K562 (cell line): ENCODE data around the gene PLCG2. TPM values are rescaled to one million over a fixed set of nuclear protein-coding genes. Genes with fewer than 3 reads are reported as not detected.

Experiments
- ATAC-seq: fragments of 200-7000 bp; cut with Tn5 transposase; 3 replicates; pipeline ENCODE4 v1.9.1; 2020; ENCODE audit warnings: moderate library complexity
- BruUV-seq: library from RNA; stranded (reverse); fragments of 400-500 nt; replicated peaks from 2 replicates; lab custom pipeline; 2021; lab: Mats Ljungman, UMichigan
- CTCF ChIA-PET: fragments of 300-600 bp; formaldehyde crosslinking; extraction: SDS; loops from one replicate; lab custom pipeline; 2021; ENCODE audit warnings: low intra/inter-chr PET ratio; lab: Yijun Ruan, JAX
- POLR2A ChIA-PET: fragments of 300-600, 350-650 bp; sonication (Branson Sonifier 250); formaldehyde crosslinking; extraction: SDS; loops from one replicate; lab custom pipeline; 2021; ENCODE audit warnings: antibody characterized with exemption, inconsistent platforms; lab: Yijun Ruan, JAX
- DNase-seq, 4 experiments: peaks; one replicate each; pipeline versions ENCODE4 v3.0.0 to v3.0.0-alpha.2; 2011 to 2018; ENCODE audit warnings: low spot score in 3 of 4, mixed read lengths in 3 of 4; ENCODE audit errors: extremely low read depth in 1 of 4
- FAIRE-seq: peaks from 2 replicates; lab custom pipeline; 2011; peaks lifted over from hg19 to GRCh38; lab: Jason Lieb, UNC
- H2AFZ ChIP-seq: 2 replicates; pipeline ENCODE4 v1.6.0; 2011; ENCODE audit warnings: low read depth, low read length, control low read depth, inconsistent platforms
- H3K27ac ChIP-seq: fragments of 200-600 bp; 3 replicates; pipeline ENCODE4 v1.8.0; 2011; ENCODE audit warnings: low read depth, mild to moderate bottlenecking, control low read depth, inconsistent platforms, low read length, moderate library complexity, mixed read lengths; ENCODE audit errors: extremely low read depth
- H3K27me3 ChIP-seq, 2 experiments: fragments of 300-600 bp in 1 of 2; 2 replicates in 1 of 2; 3 replicates in 1 of 2; pipeline versions ENCODE4 v1.6.0 to v1.8.0; 2011; ENCODE audit warnings: inconsistent platforms in 2 of 2, low read length in 2 of 2, mild to moderate bottlenecking in 1 of 2, mixed read lengths in 1 of 2, moderate library complexity in 1 of 2; ENCODE audit not compliant: control insufficient read depth in 2 of 2, insufficient read depth in 2 of 2
- H3K36me3 ChIP-seq: fragments of 300-600 bp; 3 replicates; pipeline ENCODE4 v1.8.0; 2011; ENCODE audit warnings: mild to moderate bottlenecking, low read length, inconsistent platforms; ENCODE audit not compliant: control insufficient read depth, insufficient read depth
- H3K4me1 ChIP-seq, 2 experiments: fragments of 200-600 bp in 1 of 2; replicated peaks in 1 of 2; 2 replicates in 1 of 2; 3 replicates in 1 of 2; pipeline versions ENCODE4 v1.5.1 to v1.8.0; 2011; ENCODE audit warnings: inconsistent platforms in 2 of 2, low read length in 2 of 2, mild to moderate bottlenecking in 1 of 2, mixed read lengths in 1 of 2, moderate library complexity in 1 of 2; ENCODE audit not compliant: control insufficient read depth in 2 of 2, insufficient read depth in 2 of 2
- H3K4me2 ChIP-seq: 2 replicates; pipeline ENCODE4 v1.6.1; 2011; ENCODE audit warnings: low read length, control low read depth, inconsistent platforms, mixed read lengths; ENCODE audit not compliant: insufficient read depth
- H3K4me3 ChIP-seq: fragments of 200-600 bp; sonication (generic), shearing (Covaris generic); 2 replicates; pipeline ENCODE4 v1.5.1; 2016; ENCODE audit warnings: control low read depth, inconsistent platforms
- H3K79me2 ChIP-seq: fragments of 200-600 bp; 3 replicates; pipeline ENCODE4 v1.8.0; 2011; ENCODE audit warnings: low read length, inconsistent platforms; ENCODE audit not compliant: control insufficient read depth, insufficient read depth
- H3K9ac ChIP-seq, 2 experiments: 2 replicates each; pipeline versions ENCODE4 v1.6.0 to v1.6.1; 2011; ENCODE audit warnings: low read depth in 2 of 2, low read length in 2 of 2, control low read depth in 1 of 2, inconsistent platforms in 1 of 2, mild to moderate bottlenecking in 1 of 2, mixed read lengths in 1 of 2; ENCODE audit not compliant: insufficient read depth in 1 of 2
- H3K9me1 ChIP-seq: one replicate; pipeline ENCODE4 v1.6.0; 2011; ENCODE audit warnings: inconsistent platforms, mild to moderate bottlenecking, low read length, moderate library complexity; ENCODE audit not compliant: control insufficient read depth, insufficient read depth
- H3K9me3 ChIP-seq: replicated peaks from 2 replicates; pipeline ENCODE4 v1.5.1; 2011; ENCODE audit warnings: low read depth, low read length, inconsistent platforms; ENCODE audit not compliant: control insufficient read depth, insufficient read depth
- H4K20me1 ChIP-seq: replicated peaks from 2 replicates; pipeline ENCODE4 v1.6.1; 2011; ENCODE audit warnings: low read length, inconsistent platforms, mixed read lengths; ENCODE audit not compliant: control insufficient read depth, insufficient read depth
- ATF3 ChIP-seq, 2 experiments: fragments of 450-650 bp in 1 of 2; sonication (generic) in 1 of 2; formaldehyde crosslinking in 1 of 2; IDR thresholded peaks in 1 of 2; conservative IDR thresholded peaks in 1 of 2; 2 replicates each; pipeline versions ENCODE4 v1.6.1 to v1.8.1; 2016 to 2023; ENCODE audit warnings: mild to moderate bottlenecking in 2 of 2, moderate library complexity in 2 of 2, inconsistent platforms in 1 of 2, missing genetic modification reagents in 1 of 2
- CREB1 ChIP-seq, 2 experiments: sonication (generic) in 1 of 2; formaldehyde crosslinking in 1 of 2; IDR thresholded peaks; 2 replicates each; pipeline versions ENCODE4 v1.6.1 to v1.8.0; 2012 to 2022; ENCODE audit warnings: inconsistent platforms in 1 of 2, mild to moderate bottlenecking in 1 of 2, missing genetic modification reagents in 1 of 2, moderate library complexity in 1 of 2
- CREBBP ChIP-seq: IDR thresholded peaks from one replicate; pipeline ENCODE4 v1.6.1; 2012; ENCODE audit warnings: low read depth, mild to moderate bottlenecking, control low read depth, inconsistent platforms, low read length
- CXXC5 ChIP-seq: fragments of 250-450 bp; sonication (Bioruptor Pico); IDR thresholded peaks from 2 replicates; pipeline ENCODE4 v1.8.0; 2022; ENCODE audit warnings: inconsistent platforms, mild to moderate bottlenecking, moderate library complexity
- EHMT2 ChIP-seq: fragments of 450-650 bp; IDR thresholded peaks from 2 replicates; pipeline ENCODE4 v1.6.1; 2018; ENCODE audit warnings: antibody characterized with exemption
- HOMEZ ChIP-seq: fragments of 250-450 bp; sonication (Bioruptor Pico); IDR thresholded peaks from 2 replicates; pipeline ENCODE4 v1.4.0; 2020; ENCODE audit warnings: mild to moderate bottlenecking, moderate library complexity
- NRF1 ChIP-seq, 2 experiments: fragments of 450-650 bp; IDR thresholded peaks in 1 of 2; conservative IDR thresholded peaks in 1 of 2; 2 replicates each; pipeline ENCODE4 v1.6.1; 2014; ENCODE audit warnings: mild to moderate bottlenecking in 2 of 2
- PML ChIP-seq: IDR thresholded peaks from 2 replicates; pipeline ENCODE4 v1.6.1; 2012; ENCODE audit warnings: low read length, inconsistent platforms
- RHOXF2B ChIP-seq: fragments of 250-450 bp; sonication (Bioruptor Pico); conservative IDR thresholded peaks from 2 replicates; pipeline ENCODE4 v1.5.1; 2021
- TCF15 ChIP-seq: fragments of 250-450 bp; sonication (Bioruptor Pico); IDR thresholded peaks from 2 replicates; pipeline ENCODE4 v1.8.0; 2022; ENCODE audit warnings: moderate library complexity, mild to moderate bottlenecking, inconsistent platforms
- TRIM24 ChIP-seq, 2 experiments: fragments of 450-650 bp; IDR thresholded peaks; 2 replicates each; pipeline ENCODE4 v1.6.1; 2016
- XRCC5 ChIP-seq: fragments of 200-400 bp; formaldehyde crosslinking; IDR thresholded peaks from 2 replicates; pipeline ENCODE4 v1.6.1; 2017; ENCODE audit warnings: low read depth, mild to moderate bottlenecking, low read length
- ZHX1 ChIP-seq: fragments of 150-350 bp; conservative IDR thresholded peaks from 2 replicates; pipeline ENCODE4 v1.6.1; 2014; ENCODE audit warnings: low read length
- ZKSCAN1 ChIP-seq: fragments of 150-350 bp; IDR thresholded peaks from 2 replicates; pipeline ENCODE4 v1.6.1; 2016; ENCODE audit warnings: low read depth, low read length
- ZNF175 ChIP-seq: fragments of 200-800 bp; sonication (Bioruptor generic); IDR thresholded peaks from 2 replicates; pipeline ENCODE4 v1.6.1; 2016; ENCODE audit warnings: low read depth, mild to moderate bottlenecking, missing genetic modification characterization, missing compliant biosample characterization
- ZNF655 ChIP-seq: fragments of 250-450 bp; sonication (Bioruptor Pico); IDR thresholded peaks from 2 replicates; pipeline ENCODE4 v1.5.0; 2021
- WGBS: fragments of 100-300 bp; shearing (Covaris generic); methylation state at CpG from one replicate; pipeline ENCODE4 v1.1.6; 2016; ENCODE audit warnings: low coverage, mixed read lengths; ENCODE audit not compliant: insufficient coverage; ENCODE audit errors: missing lambda C conversion rate; 5-methylcytosine and 5-hydroxymethylcytosine counted together
- in situ Hi-C: fragments of 300-500 bp; cut with MboI; formaldehyde crosslinking; loops from 4 replicates; pipeline ENCODE4 v1.15.0; 2018; ENCODE audit warnings: inconsistent platforms, mixed read lengths
- intact Hi-C: fragments of 100-400 bp; cut with micrococcal nuclease; formaldehyde crosslinking; loops from 2 replicates; pipeline ENCODE4 v1.14.2; 2022
- polyA plus RNA-seq, 8 experiments: library from polyadenylated mRNA; depleted of rRNA in 4 of 8; stranded (reverse) in 5 of 8; unstranded in 3 of 8; fragments of >200 nt; fragmentation: Nextera tagmentation in 2 of 8; fragmentation: Illumina TruSeq in 1 of 8; extraction: Ambion mirVana in 2 of 8; extraction: Trizol in 1 of 8; gene quantifications; 2 replicates each; pipeline versions ENCODE4 v1.2.1 to v1.2.3, GENCODE V29; 2011 to 2014; ENCODE audit warnings: inconsistent platforms in 1 of 8, missing spikeins in 1 of 8
- total RNA-seq, 7 experiments: library from RNA; depleted of rRNA in 6 of 7; stranded (reverse); fragments of >200 nt in 6 of 7; fragmentation: Illumina TruSeq in 2 of 7; extraction: Trizol in 2 of 7; gene quantifications; 2 replicates each; pipeline versions ENCODE4 v1.2.1 to v1.2.3, GENCODE V29; 2011 to 2021; ENCODE audit warnings: low replicate concordance in 1 of 7

PLCG2 gene
- total and polyA plus RNA-seq, 9 of the 15 experiments (the other 6 are each of a cell fraction or from before 2014, with no cell fraction given), result 0.94 to 7.1 (median 3.1) TPM

- no peak overlapping the region for H3K9ac ChIP-seq
- H4K20me1 ChIP-seq, result no peaks in the 10 kb centered on the region
- ChIA-PET CTCF (no interaction called here), POLR2A (no interaction called here)
- no peaks in the 10 kb centered on the region for H3K9me3 ChIP-seq
- no peak overlapping the region for H2AFZ ChIP-seq
- FAIRE-seq (no peak), DNase-seq (no peak), ATAC-seq (peak; percentile 54)
- H3K27me3 ChIP-seq, result peaks cover 32 to 61% of the 10 kb centered on the region in 2 experiments
- H3K27ac ChIP-seq, result no peak overlapping the region
- no TSS peak for BruUV-seq
- no peaks in the 10 kb centered on the region for H3K79me2 ChIP-seq
- no peaks in the 10 kb centered on the region for H3K36me3 ChIP-seq
- no peaks in the 10 kb centered on the region for H3K9me1 ChIP-seq
- H3K4me2 ChIP-seq, result no peak overlapping the region; the same call in 1 of the 2 replicates
- no peak overlapping the region for H3K4me3 ChIP-seq
- H3K4me1 ChIP-seq, result no peaks in the 10 kb centered on the region; a peak in 2 of 5 replicates
- WGBS, result 2% methylated on average over 4 of the region's 4 CpGs
- intact Hi-C loops (no loop called here), in situ Hi-C loops (no loop called here)
- peak; percentile 19 for TF ChIP-seq CXXC5 (CRISPR knock-in tag)
- peak; percentile 90; the same call in 1 of the 2 replicates for TF ChIP-seq ZNF175
- TF ChIP-seq TCF15, result no peak
- no peak for TF ChIP-seq ZKSCAN1
- TF ChIP-seq PML, result no peak
- no peak for TF ChIP-seq NRF1 (conservative IDR thresholded peaks at IDR 0.05 in 1 of 2, IDR thresholded peaks at IDR 0.05 in 1 of 2)
- no peak for TF ChIP-seq CREB1 (IDR thresholded peaks at IDR 0.05)
- no peak for TF ChIP-seq CREB1 (CRISPR knock-in tag; IDR thresholded peaks at IDR 0.05)
- TF ChIP-seq RHOXF2B (CRISPR knock-in tag), result 0 out of 2 replicates have a peak, but pooled peaks have one; percentile 32
- no peak for TF ChIP-seq HOMEZ (CRISPR knock-in tag)
- TF ChIP-seq EHMT2, result no peak
- peak; percentile 77 to 92; a peak in 3 of 4 replicates for TF ChIP-seq TRIM24 (IDR thresholded peaks at IDR 0.05)
- no peak for TF ChIP-seq ZHX1
- TF ChIP-seq CREBBP, result no peak
- TF ChIP-seq ATF3 (IDR thresholded peaks at IDR 0.05), result peak; percentile 84; the same call in 1 of the 2 replicates
- no peak for TF ChIP-seq ATF3 (CRISPR knock-in tag; conservative IDR thresholded peaks at IDR 0.05)
- 0 out of 2 replicates have a peak, but pooled peaks have one; percentile 30 for TF ChIP-seq ZNF655 (CRISPR knock-in tag)
- TF ChIP-seq XRCC5, result no peak
Observed at GRCh38 chr16:81843243-81843582, 64.1 kb downstream of the PLCG2 start.
